Measurements from ENCODE around the gene LTBP2. TPM values are rescaled to one million over a fixed set of nuclear protein-coding genes. Genes with fewer than 3 reads are reported as not detected.

Gene LTBP2
- total and polyA plus RNA-seq, 3 donors from 2014 or later: 19.6 to 45.3 (median 23.3) TPM

DNA sequence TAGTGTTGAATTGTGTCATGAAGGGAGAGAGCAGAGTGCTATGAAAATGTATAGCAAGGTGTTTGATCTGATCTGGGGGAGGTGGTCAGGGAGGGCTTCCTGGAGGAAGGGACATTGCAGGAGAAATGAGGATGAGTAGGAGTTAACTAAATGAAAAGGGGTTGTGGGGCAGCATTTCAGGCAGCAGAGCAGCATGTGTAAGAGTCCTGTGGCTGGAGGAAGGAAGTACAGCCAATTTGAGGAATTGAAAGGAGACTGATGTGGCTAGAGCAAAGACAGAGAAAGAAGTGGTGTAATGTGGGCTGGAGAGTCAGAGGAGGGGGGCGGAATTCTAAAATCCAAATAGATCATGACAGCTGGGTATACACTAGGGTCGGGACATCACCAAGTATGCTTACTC, 139.4 kb downstream of the LTBP2 start:
- intact Hi-C loops (cut with DNase I; ENCODE audit: low total_unique reads): loop anchor here (10.0 kb wide), 1 partner anchor 108 kb away; no protein-coding TSS in a partner anchor
- no peak for DNase-seq
- H3K4me3 ChIP-seq: no peak overlapping the region
- no peaks in the 10 kb centered on the region for H3K9me3 ChIP-seq
- H3K27ac ChIP-seq: no peak overlapping the region
- H3K36me3 ChIP-seq (ENCODE audit: low read depth, missing control alignments): no peaks in the 10 kb centered on the region
- WGBS, 2 donors: 88 to 89% methylated on average over 2 of the region's 2 CpGs
- no peaks in the 10 kb centered on the region for H3K27me3 ChIP-seq
- peaks cover 37% of the 10 kb centered on the region for H3K4me1 ChIP-seq
- TF ChIP-seq POLR2A (IDR thresholded peaks at IDR 0.05): no peak
- TF ChIP-seq, protein P1, sequence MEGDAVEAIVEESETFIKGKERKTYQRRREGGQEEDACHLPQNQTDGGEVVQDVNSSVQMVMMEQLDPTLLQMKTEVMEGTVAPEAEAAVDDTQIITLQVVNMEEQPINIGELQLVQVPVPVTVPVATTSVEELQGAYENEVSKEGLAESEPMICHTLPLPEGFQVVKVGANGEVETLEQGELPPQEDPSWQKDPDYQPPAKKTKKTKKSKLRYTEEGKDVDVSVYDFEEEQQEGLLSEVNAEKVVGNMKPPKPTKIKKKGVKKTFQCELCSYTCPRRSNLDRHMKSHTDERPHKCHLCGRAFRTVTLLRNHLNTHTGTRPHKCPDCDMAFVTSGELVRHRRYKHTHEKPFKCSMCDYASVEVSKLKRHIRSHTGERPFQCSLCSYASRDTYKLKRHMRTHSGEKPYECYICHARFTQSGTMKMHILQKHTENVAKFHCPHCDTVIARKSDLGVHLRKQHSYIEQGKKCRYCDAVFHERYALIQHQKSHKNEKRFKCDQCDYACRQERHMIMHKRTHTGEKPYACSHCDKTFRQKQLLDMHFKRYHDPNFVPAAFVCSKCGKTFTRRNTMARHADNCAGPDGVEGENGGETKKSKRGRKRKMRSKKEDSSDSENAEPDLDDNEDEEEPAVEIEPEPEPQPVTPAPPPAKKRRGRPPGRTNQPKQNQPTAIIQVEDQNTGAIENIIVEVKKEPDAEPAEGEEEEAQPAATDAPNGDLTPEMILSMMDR (IDR thresholded peaks at IDR 0.05): no peak

DNA sequence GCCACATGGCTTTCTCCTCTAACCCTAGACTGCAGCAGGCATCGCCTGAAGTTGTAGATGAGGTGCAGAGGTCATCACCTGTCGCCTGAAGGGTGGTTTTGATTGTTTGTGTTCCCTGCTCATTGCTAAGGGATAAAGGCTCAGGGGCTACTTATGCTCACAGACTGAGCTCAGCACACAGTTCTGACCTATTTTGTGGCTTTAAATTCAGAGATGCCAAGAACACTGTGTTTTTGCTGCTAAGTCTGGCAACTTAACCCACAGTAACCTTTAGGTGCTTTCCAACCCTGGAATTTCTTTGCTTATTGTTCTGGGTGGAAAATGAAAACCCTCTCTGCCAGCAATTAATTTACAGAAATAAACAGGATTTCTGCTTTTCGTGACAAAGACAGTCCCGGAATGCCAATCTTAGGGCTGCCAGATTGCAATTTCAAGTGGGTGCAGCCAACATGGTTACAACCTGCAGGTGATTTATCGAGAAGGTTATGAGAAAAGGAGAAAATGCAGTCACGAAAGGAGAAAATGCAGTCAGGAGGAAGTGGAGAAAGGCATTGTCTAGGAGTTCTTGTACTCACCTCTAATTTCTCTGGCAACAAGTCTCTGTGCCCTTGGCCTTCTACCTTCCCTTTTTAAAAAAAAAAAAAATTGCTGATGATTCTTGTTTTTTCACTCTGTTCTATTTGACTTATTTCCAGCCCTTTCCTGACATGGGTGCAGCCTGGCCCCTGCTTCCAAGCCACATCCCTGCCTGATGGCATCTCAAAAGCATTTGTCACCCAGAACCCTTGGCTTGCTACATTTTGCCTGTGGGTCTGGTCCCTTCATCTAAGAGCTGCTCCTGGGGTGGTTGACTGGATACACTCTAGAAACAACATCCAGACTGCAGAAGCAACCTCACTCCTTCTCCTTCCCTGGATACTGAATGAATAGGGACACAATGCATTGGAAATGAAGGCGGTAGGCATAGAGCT, 142.2 kb downstream of the LTBP2 start:
- H3K4me1 ChIP-seq: peaks cover 28% of the 10 kb centered on the region
- no peak for DNase-seq
- 36 to 37% methylated on average over 7 of the region's 7 CpGs for WGBS, 2 donors
- peak overlapping the region in 1 of 2 donors; percentile 38 for H3K27ac ChIP-seq
- no peak overlapping the region for H3K4me3 ChIP-seq
- TF ChIP-seq, protein P1 (IDR thresholded peaks at IDR 0.05): no peak
- no peak for TF ChIP-seq POLR2A (IDR thresholded peaks at IDR 0.05)
- H3K36me3 ChIP-seq (ENCODE audit: low read depth, missing control alignments): no peaks in the 10 kb centered on the region
- no peaks in the 10 kb centered on the region for H3K9me3 ChIP-seq
- H3K27me3 ChIP-seq: no peaks in the 10 kb centered on the region
- intact Hi-C loops (cut with DNase I; ENCODE audit: low total_unique reads): loop anchor here (10.0 kb wide), 1 partner anchor 105 kb away; no protein-coding TSS in a partner anchor

DNA sequence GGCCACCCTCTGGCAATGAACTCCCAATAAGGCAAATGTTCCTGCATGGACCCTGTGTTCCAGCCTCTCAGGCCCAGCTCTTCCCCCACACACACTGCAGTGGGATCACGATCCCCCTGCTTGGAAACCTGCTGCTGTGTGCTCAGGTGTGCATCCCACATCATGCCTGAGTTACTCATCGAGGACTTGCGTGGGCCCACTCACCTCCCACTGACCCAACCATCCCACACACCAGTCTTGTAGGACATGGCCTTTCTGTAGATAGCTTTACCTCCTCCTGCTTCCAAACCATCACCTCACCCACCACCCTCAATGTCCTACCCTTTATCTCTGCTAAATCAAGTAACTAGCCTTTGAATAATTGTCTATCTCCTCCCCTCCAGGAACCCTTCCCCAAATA, 143.5 kb downstream of the LTBP2 start:
- H3K27ac ChIP-seq: no peak overlapping the region
- no peak for DNase-seq
- peaks cover 28% of the 10 kb centered on the region for H3K4me1 ChIP-seq
- 70 to 72% methylated on average over 3 of the region's 3 CpGs for WGBS, 2 donors
- H3K27me3 ChIP-seq: no peaks in the 10 kb centered on the region
- H3K36me3 ChIP-seq (ENCODE audit: low read depth, missing control alignments): no peaks in the 10 kb centered on the region
- TF ChIP-seq, protein P1 (IDR thresholded peaks at IDR 0.05): no peak
- TF ChIP-seq POLR2A (IDR thresholded peaks at IDR 0.05): no peak
- intact Hi-C loops (cut with DNase I; ENCODE audit: low total_unique reads): no loop called here
- no peak overlapping the region for H3K4me3 ChIP-seq
- no peaks in the 10 kb centered on the region for H3K9me3 ChIP-seq

DNA sequence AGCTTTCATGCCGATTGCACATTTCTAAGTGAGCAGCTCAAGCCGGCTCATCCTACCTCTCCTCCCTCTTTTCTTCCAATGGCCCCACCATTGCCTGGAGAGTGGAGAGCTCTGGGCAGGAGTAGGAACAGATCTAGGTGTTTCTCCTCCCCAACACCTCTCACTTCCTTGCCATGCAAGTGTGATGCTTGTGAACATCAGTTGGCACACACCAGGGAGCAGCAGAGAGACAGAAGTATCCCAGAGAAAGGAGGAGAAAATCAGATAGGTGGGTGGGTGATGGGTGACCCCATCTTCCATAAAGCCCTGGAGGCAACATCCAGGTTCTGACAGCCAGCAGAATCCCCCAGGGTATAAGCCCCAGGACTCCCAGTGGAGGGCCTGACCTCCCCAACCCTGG, 146.7 kb downstream of the LTBP2 start:
- Histone ChIP-seq H3K27me3 (no peaks in the 10 kb centered on the region), H3K4me3 (no peak overlapping the region), H3K36me3 (ENCODE audit: low read depth, missing control alignments) (no peaks in the 10 kb centered on the region), H3K9me3 (no peaks in the 10 kb centered on the region), H3K27ac (no peak overlapping the region), H3K4me1 (peaks cover 22% of the 10 kb centered on the region)
- TF ChIP-seq, protein P1 (IDR thresholded peaks at IDR 0.05): no peak
- no peak for TF ChIP-seq POLR2A (IDR thresholded peaks at IDR 0.05)
- 80 to 88% methylated on average over 1 to 2 of the region's 2 CpGs for WGBS, 2 donors
- DNase-seq: no peak
- intact Hi-C loops (cut with DNase I; ENCODE audit: low total_unique reads): no loop called here

Measured in testis (tissue), 3 donors.